HFF-Myc (cell line): ENCODE data around the gene NR2C2.

Experiments used
- DNase-seq: peaks from one replicate; pipeline ENCODE4 v3.0.0-alpha.2; 2011; ENCODE audit warnings: low read depth; ENCODE audit errors: extremely low read depth
- H3K4me3 ChIP-seq: replicated peaks from 2 replicates; pipeline ENCODE4 v1.5.1; 2011; ENCODE audit warnings: low read depth, mild to moderate bottlenecking, control low read depth, low read length
- TF ChIP-seq, protein P1 (sequence below): IDR thresholded peaks from 2 replicates; pipeline ENCODE4 v1.5.1; 2012; ENCODE audit warnings: mild to moderate bottlenecking, low read depth, low read length, control low read depth; ENCODE audit errors: missing control alignments

NR2C2 gene

DNA sequence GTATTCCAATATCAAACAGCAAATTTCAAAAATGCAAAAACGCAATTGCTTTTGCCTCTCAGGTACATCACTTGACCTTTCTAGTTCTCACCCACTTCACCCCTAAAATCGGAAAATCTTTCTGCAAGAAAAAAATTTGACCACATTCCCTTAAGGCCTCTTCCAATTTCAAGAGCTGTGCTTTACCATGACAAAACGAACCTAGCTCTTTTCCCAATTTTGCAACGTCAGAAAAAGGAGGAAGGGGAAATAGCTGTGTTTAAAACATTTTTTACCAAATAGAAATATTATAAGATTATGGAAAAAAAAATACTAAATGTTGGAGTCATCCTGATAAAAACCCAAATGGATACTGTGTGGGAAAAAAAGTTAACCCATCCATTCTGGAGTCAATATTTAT is 1.1 kb upstream of the NR2C2 start:
- TF ChIP-seq, protein P1, sequence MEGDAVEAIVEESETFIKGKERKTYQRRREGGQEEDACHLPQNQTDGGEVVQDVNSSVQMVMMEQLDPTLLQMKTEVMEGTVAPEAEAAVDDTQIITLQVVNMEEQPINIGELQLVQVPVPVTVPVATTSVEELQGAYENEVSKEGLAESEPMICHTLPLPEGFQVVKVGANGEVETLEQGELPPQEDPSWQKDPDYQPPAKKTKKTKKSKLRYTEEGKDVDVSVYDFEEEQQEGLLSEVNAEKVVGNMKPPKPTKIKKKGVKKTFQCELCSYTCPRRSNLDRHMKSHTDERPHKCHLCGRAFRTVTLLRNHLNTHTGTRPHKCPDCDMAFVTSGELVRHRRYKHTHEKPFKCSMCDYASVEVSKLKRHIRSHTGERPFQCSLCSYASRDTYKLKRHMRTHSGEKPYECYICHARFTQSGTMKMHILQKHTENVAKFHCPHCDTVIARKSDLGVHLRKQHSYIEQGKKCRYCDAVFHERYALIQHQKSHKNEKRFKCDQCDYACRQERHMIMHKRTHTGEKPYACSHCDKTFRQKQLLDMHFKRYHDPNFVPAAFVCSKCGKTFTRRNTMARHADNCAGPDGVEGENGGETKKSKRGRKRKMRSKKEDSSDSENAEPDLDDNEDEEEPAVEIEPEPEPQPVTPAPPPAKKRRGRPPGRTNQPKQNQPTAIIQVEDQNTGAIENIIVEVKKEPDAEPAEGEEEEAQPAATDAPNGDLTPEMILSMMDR = no peak
- DNase-seq = no peak
- peak overlapping the region; percentile 82 for H3K4me3 ChIP-seq

DNA sequence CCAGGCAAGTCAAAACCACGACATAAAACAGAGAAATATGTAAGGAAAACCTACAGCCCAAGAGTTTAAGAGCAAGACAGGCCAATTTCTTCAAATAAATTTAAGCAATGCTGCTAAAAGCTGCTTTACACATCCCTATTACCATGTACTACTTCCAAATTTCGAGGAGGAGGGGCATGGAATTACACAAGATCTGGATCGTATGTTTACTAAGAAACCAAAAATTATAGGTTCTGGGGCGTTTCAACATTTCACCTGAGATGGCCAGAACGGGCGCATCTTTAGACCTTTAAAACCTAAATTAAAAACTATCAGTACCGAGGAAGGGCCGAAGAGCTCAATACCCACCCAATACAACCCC is 664 bp upstream of the NR2C2 start:
- DNase-seq = no peak

DNA sequence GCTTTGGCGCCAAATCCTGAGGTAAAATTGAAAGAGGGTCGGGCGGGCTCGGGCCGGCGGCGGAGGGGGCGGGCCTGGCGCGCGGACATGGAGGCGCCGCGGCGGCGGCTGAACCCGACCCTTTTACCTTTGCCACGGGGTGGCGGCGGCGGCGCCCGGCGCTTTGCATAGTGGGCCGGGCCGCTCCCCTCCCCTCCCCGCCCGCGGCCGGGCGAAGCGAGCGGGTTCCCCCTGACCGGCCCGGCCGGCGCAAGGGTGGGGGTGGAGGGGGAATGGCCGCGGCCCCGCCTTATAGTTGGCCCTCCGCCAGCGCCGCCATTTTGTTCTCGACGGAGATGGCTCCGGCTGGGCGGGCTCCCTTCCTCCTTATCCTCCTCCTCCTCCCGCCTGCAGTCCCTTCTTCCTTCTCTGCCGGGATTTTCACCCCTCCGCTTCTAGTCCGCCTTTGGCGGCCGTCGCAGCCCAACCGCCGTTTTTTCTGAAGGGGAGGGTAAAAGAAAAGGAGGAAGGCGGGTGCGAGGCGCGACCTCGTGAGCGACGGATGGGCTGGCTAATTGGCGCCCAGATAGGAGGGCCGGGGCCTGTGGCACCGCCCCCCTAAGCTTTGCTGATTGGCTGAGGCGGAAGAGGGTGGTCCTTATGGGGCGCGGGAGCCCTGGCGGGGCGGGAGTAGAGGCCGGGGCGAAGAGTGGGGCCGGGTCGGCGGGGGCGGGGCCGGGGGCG is 664 bp downstream of the NR2C2 start:
- peak overlapping the region; percentile 82 for H3K4me3 ChIP-seq
- TF ChIP-seq, protein P1 = no peak
- DNase-seq = peak; percentile 84

More for the DNA sequence above, 664 bp upstream of the NR2C2 start:
- H3K4me3 ChIP-seq = peak overlapping the region; percentile 82
- TF ChIP-seq, protein P1 = no peak

DNA sequence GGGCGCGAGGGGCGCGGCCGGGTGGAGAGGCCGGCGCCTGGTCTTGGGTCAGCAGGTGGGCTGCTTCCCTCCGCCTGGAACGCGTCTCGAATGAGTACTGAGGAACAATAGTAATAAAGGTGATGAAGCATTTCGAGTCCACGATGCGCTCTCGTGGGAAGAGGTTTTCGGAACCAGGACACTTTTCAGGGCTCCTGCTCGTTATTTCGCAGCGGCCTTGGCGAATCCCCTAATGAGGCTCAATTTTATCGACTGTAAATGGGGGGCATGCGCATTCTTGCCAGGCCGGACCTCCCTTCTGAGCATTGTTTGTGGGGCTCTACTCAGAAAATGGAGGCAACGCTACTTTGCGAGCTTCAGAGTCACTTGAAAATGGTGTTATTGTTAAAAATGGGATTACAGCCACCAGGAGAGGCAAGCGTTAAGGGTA is 1.2 kb downstream of the NR2C2 start:
- DNase-seq = no peak
- peak overlapping the region; percentile 82 for H3K4me3 ChIP-seq
- TF ChIP-seq, protein P1 = no peak

DNA sequence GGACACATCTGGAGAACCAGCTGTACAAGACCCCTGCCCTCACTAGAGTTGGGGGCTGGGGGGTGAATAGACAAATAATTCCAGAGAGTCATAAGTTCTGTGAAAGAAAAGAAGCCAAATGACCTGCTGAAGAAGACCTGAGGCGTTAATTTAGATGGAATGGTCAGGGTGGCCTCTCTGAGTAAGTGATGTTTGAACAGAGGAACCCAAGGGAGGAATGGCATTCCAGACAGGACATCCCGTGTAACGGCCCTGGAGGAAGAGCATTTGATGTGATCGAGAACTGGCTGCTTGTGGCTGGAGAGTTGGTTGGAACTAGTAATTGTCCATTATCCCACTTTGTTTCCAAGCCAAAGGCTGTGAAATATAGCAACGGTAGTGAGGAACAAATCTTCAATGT is 1.7 kb downstream of the NR2C2 start:
- peak overlapping the region; percentile 82 for H3K4me3 ChIP-seq
- DNase-seq = no peak
- TF ChIP-seq, protein P1 = no peak

DNA sequence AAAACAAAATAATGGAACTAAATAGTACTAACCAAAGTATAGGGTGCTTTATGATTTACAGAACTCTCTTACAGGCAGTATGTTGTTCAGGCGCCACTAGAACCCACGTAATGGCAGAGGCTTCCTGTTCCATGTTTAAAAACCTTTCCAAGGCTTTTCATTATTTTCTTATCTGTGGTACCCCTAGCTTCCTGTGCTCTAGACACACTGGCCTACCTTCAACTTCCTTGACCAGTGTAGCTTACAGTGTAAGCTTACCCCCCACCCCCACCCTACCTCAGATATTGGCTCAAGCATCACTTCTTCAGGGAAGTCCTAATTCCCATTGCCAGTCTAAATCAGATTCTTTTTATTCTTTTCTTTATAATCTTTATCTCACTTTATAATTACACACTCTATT is 2.9 kb downstream of the NR2C2 start:
- TF ChIP-seq, protein P1 = no peak
- no peak overlapping the region for H3K4me3 ChIP-seq

DNA sequence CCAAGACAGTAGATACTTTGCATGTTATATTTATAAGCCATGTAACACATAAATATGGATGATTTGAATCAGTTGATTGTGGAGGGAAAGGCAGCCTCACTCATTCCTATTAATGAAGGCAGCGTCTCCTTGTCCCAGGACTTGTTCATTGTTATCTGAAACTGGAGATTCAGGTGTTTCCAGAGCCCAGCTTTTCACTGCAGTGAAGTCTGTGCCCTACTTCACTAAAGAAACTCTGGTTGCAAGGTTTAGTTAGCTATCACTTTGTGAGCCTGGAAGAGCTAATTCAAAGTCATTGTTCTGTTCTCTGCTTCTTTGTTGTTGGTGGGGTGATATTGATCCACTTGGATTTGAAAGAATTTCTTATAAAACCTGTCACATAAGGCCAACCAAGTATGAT is 9.8 kb downstream of the NR2C2 start:
- no peak overlapping the region for H3K4me3 ChIP-seq
- TF ChIP-seq, protein P1 = no peak
- no peak for DNase-seq

More for the DNA sequence above, 2.9 kb downstream of the NR2C2 start:
- no peak for DNase-seq
